MM.1S (cell line): Measurements from ENCODE around the gene PAEP.

Experiments used
- DNase-seq: peaks from one replicate; pipeline ENCODE4 v3.0.0-alpha.2; 2015
- H2AFZ ChIP-seq: fragments of 300-600 bp; sonication (generic); 2 replicates; pipeline ENCODE4 v1.6.0; 2016; ENCODE audit warnings: antibody characterized with exemption, low read length
- H3F3A ChIP-seq: fragments of 300-600 bp; sonication (generic); 2 replicates; pipeline ENCODE4 v1.6.1; 2016; ENCODE audit warnings: mild to moderate bottlenecking, antibody characterized with exemption, low read length, moderate library complexity, mixed read lengths; ENCODE audit not compliant: insufficient read depth
- H3K27ac ChIP-seq: fragments of 300-600 bp; sonication (generic); 2 replicates; pipeline ENCODE4 v1.5.1; 2016; ENCODE audit warnings: mild to moderate bottlenecking, low read length
- H3K27me3 ChIP-seq: fragments of 300-600 bp; sonication (generic); replicated peaks from 2 replicates; pipeline ENCODE4 v1.6.0; 2016; ENCODE audit warnings: low read length; ENCODE audit not compliant: insufficient read depth
- H3K36me3 ChIP-seq: fragments of 300-600 bp; sonication (generic); replicated peaks from 2 replicates; pipeline ENCODE4 v1.6.1; 2016; ENCODE audit warnings: mild to moderate bottlenecking, low read length, mixed read lengths; ENCODE audit not compliant: insufficient read depth
- H3K4me1 ChIP-seq: fragments of 300-600 bp; sonication (generic); 2 replicates; pipeline ENCODE4 v1.6.1; 2016; ENCODE audit warnings: low read length, mixed read lengths
- H3K4me2 ChIP-seq: fragments of 300-600 bp; sonication (generic); 2 replicates; pipeline ENCODE4 v1.6.0; 2016; ENCODE audit warnings: low read depth, low read length
- H3K4me3 ChIP-seq: fragments of 300-600 bp; sonication (generic); 2 replicates; pipeline ENCODE4 v1.5.1; 2016; ENCODE audit warnings: low read length, mixed read lengths
- H3K79me2 ChIP-seq: fragments of 300-600 bp; sonication (generic); 2 replicates; pipeline ENCODE4 v1.6.1; 2016; ENCODE audit warnings: mixed run types, low read length, mixed read lengths
- H3K9ac ChIP-seq: fragments of 300-600 bp; sonication (generic); 2 replicates; pipeline ENCODE4 v1.6.1; 2016; ENCODE audit warnings: low read length, mixed read lengths
- H3K9me2 ChIP-seq: fragments of 300-600 bp; sonication (generic); replicated peaks from 2 replicates; pipeline ENCODE4 v1.6.1; 2016; ENCODE audit warnings: mild to moderate bottlenecking, low read length, mixed read lengths; ENCODE audit not compliant: insufficient read depth
- H3K9me3 ChIP-seq: fragments of 300-600 bp; sonication (generic); replicated peaks from 2 replicates; pipeline ENCODE4 v1.6.1; 2016; ENCODE audit warnings: mild to moderate bottlenecking, low read length, mixed read lengths; ENCODE audit not compliant: insufficient read depth
- H4K20me1 ChIP-seq: fragments of 300-600 bp; sonication (generic); 2 replicates; pipeline ENCODE4 v1.6.1; 2016; ENCODE audit warnings: mild to moderate bottlenecking, low read length, moderate library complexity, mixed read lengths; ENCODE audit not compliant: insufficient read depth
- CTCF ChIP-seq: fragments of 300-600 bp; sonication (generic); IDR thresholded peaks from 2 replicates; pipeline ENCODE4 v1.5.1; 2016; ENCODE audit warnings: antibody characterized with exemption, low read length, mixed read lengths
- EZH2 ChIP-seq: fragments of 300-600 bp; sonication (generic); optimal IDR thresholded peaks from 2 replicates; pipeline ENCODE3; 2017; ENCODE audit warnings: low read depth, mild to moderate bottlenecking, antibody characterized with exemption, low read length, mixed read lengths
- EZH2phosphoT487 ChIP-seq: fragments of 300-600 bp; sonication (generic); IDR thresholded peaks from 2 replicates; pipeline ENCODE4 v1.6.1; 2018; ENCODE audit warnings: antibody characterized with exemption, low read length

PAEP gene

GRCh38 chr9:135590486-135591079 is 29.0 kb downstream of the PAEP start:
- TF ChIP-seq EZH2phosphoT487: no peak
- TF ChIP-seq CTCF: no peak
- no peak for TF ChIP-seq EZH2
- H3F3A ChIP-seq: no peaks in the 10 kb centered on the region
- no peak overlapping the region for H3K4me3 ChIP-seq
- no peaks in the 10 kb centered on the region for H3K36me3 ChIP-seq
- H3K79me2 ChIP-seq: no peaks in the 10 kb centered on the region
- no peak for DNase-seq
- H3K4me1 ChIP-seq: 0 out of 2 replicates have a peak, but pooled peaks cover 7% of the 10 kb centered on the region
- H3K27ac ChIP-seq: no peak overlapping the region
- H3K9ac ChIP-seq: no peak overlapping the region
- no peaks in the 10 kb centered on the region for H4K20me1 ChIP-seq
- no peaks in the 10 kb centered on the region for H3K27me3 ChIP-seq
- H3K4me2 ChIP-seq: no peak overlapping the region
- H3K9me3 ChIP-seq: no peaks in the 10 kb centered on the region
- no peaks in the 10 kb centered on the region for H3K9me2 ChIP-seq
- no peak overlapping the region for H2AFZ ChIP-seq

- Histone ChIP-seq H3K9ac (no peak overlapping the region), H3K27ac (no peak overlapping the region), H3K9me3 (no peaks in the 10 kb centered on the region), H3K27me3 (no peaks in the 10 kb centered on the region; the same call in 1 of the 2 replicates), H3F3A (no peaks in the 10 kb centered on the region), H4K20me1 (no peaks in the 10 kb centered on the region), H3K4me3 (no peak overlapping the region), H3K36me3 (no peaks in the 10 kb centered on the region), H3K4me1 (0 out of 2 replicates have a peak, but pooled peaks cover 7% of the 10 kb centered on the region), H3K79me2 (no peaks in the 10 kb centered on the region), H2AFZ (no peak overlapping the region), H3K9me2 (no peaks in the 10 kb centered on the region), H3K4me2 (no peak overlapping the region)
- DNase-seq: no peak
- TF ChIP-seq EZH2phosphoT487 (no peak), EZH2 (no peak), CTCF (no peak)
These were observed 30.2 kb downstream of the PAEP start for GRCh38 chr9:135591506-135592330.

GRCh38 chr9:135592331-135592590 is 30.7 kb downstream of the PAEP start:
- TF ChIP-seq CTCF: no peak
- no peak for TF ChIP-seq EZH2phosphoT487
- no peak for TF ChIP-seq EZH2
- Histone ChIP-seq H4K20me1 (no peaks in the 10 kb centered on the region), H3K4me2 (no peak overlapping the region), H3K27ac (no peak overlapping the region), H3K9me3 (no peaks in the 10 kb centered on the region), H3K9ac (no peak overlapping the region), H3K4me1 (0 out of 2 replicates have a peak, but pooled peaks cover 7% of the 10 kb centered on the region), H3K27me3 (peaks cover under 1% of the 10 kb centered on the region; the same call in 1 of the 2 replicates), H3K9me2 (no peaks in the 10 kb centered on the region), H3K4me3 (no peak overlapping the region), H3K79me2 (no peaks in the 10 kb centered on the region), H3K36me3 (no peaks in the 10 kb centered on the region), H3F3A (no peaks in the 10 kb centered on the region), H2AFZ (no peak overlapping the region)
- no peak for DNase-seq
